GM12878 (cell line): ENCODE results near the gene TMPRSS11D. TPM values are rescaled to one million over a fixed set of nuclear protein-coding genes. Genes with fewer than 3 reads are reported as not detected.
A peak's percentile ranks its signal among the peaks of the same experiment; 100 is the strongest.

Experiments used
- ATAC-seq: fragments of 200-7000 bp; cut with Tn5 transposase; 3 replicates; pipeline ENCODE4 v1.9.1; 2020; ENCODE audit warnings: mild to moderate bottlenecking, moderate library complexity
- BruUV-seq: library from RNA; stranded (reverse); fragments of 400-500 nt; replicated peaks from 2 replicates; lab custom pipeline; 2021; lab: Mats Ljungman, UMichigan
- CTCF ChIA-PET: fragments of 300-600 bp; sonication (Branson Sonifier 250); formaldehyde crosslinking; extraction: SDS; loops from one replicate; lab custom pipeline; 2021; ENCODE audit warnings: inconsistent platforms; lab: Yijun Ruan, JAX
- POLR2A ChIA-PET: fragments of 350-600 bp; formaldehyde crosslinking; extraction: SDS; loops from one replicate; lab custom pipeline; 2021; ENCODE audit warnings: inconsistent platforms; lab: Charles Lee
- RAD21 ChIA-PET: fragments of 300-600 bp; sonication (Branson Sonifier 250); formaldehyde crosslinking; loops from one replicate; lab custom pipeline; 2023; ENCODE audit warnings: antibody characterized with exemption; ENCODE audit not compliant: unreplicated experiment; lab: Charles Lee
- SMC1A ChIA-PET: fragments of 300-600 bp; sonication (Branson Sonifier 250); formaldehyde crosslinking; loops from one replicate; lab custom pipeline; 2023; ENCODE audit not compliant: unreplicated experiment, uncharacterized antibody; lab: Charles Lee
- DNase-seq: peaks from one replicate; pipeline ENCODE4 v3.0.0-alpha.2; 2011; ENCODE audit warnings: low read depth, low spot score
- FAIRE-seq: peaks from 3 replicates; lab custom pipeline; 2011; peaks lifted over from hg19 to GRCh38; lab: Jason Lieb, UNC
- H2AFZ ChIP-seq: 2 replicates; pipeline ENCODE4 v1.6.0; 2011; ENCODE audit warnings: low read depth, low read length, control low read depth; ENCODE audit not compliant: control insufficient read depth
- H3K27ac ChIP-seq: 2 replicates; pipeline ENCODE4 v1.5.1; 2011; ENCODE audit warnings: control low read depth; ENCODE audit not compliant: control insufficient read depth, insufficient read depth
- H3K27me3 ChIP-seq, 2 experiments: replicated peaks in 1 of 2; 2 replicates each; pipeline versions ENCODE4 v1.6.0 to v1.6.1; 2011; ENCODE audit warnings: low read length in 1 of 2; ENCODE audit not compliant: control insufficient read depth in 2 of 2, insufficient read depth in 2 of 2
- H3K36me3 ChIP-seq, 2 experiments: 2 replicates each; pipeline ENCODE4 v1.5.1; 2011; ENCODE audit warnings: low read length in 1 of 2; ENCODE audit not compliant: control insufficient read depth in 2 of 2, insufficient read depth in 2 of 2
- H3K4me1 ChIP-seq: 2 replicates; pipeline ENCODE4 v1.6.1; 2011; ENCODE audit warnings: mild to moderate bottlenecking, low read length, moderate library complexity, mixed read lengths; ENCODE audit not compliant: control insufficient read depth, insufficient read depth
- H3K4me2 ChIP-seq: 2 replicates; pipeline ENCODE4 v1.6.0; 2011; ENCODE audit warnings: control low read depth; ENCODE audit not compliant: control insufficient read depth, insufficient read depth
- H3K4me3 ChIP-seq: fragments of 200-600 bp; sonication (generic); 2 replicates; pipeline ENCODE4 v1.5.1; 2016
- H3K79me2 ChIP-seq: 2 replicates; pipeline ENCODE4 v1.6.0; 2011; ENCODE audit warnings: low read length; ENCODE audit not compliant: control insufficient read depth, insufficient read depth
- H3K9ac ChIP-seq: 2 replicates; pipeline ENCODE4 v1.8.0; 2011; ENCODE audit warnings: low read length, control low read depth, mixed read lengths; ENCODE audit not compliant: control insufficient read depth, insufficient read depth
- H3K9me3 ChIP-seq: replicated peaks from 3 replicates; pipeline ENCODE4 v1.5.1; 2011; ENCODE audit warnings: mild to moderate bottlenecking, low read length; ENCODE audit not compliant: control insufficient read depth, insufficient read depth
- H4K20me1 ChIP-seq: 2 replicates; pipeline ENCODE4 v1.6.0; 2011; ENCODE audit not compliant: control insufficient read depth, insufficient read depth
- EP300 ChIP-seq, 2 experiments: fragments of 150-350 bp in 1 of 2; IDR thresholded peaks; 2 replicates each; pipeline ENCODE4 v1.6.1; 2011 to 2012; ENCODE audit warnings: low read depth in 2 of 2, low read length in 2 of 2, borderline replicate concordance in 1 of 2, improper control_type of control experiment in 1 of 2, inconsistent platforms in 1 of 2; ENCODE audit not compliant: control insufficient read depth in 1 of 2
- JUND ChIP-seq: IDR thresholded peaks from 2 replicates; pipeline ENCODE4 v1.6.1; 2012; ENCODE audit warnings: low read depth, mild to moderate bottlenecking, low read length, improper control_type of control experiment, moderate library complexity
- MYC ChIP-seq: IDR thresholded peaks from 2 replicates; pipeline ENCODE4 v1.6.1; 2011; ENCODE audit warnings: mild to moderate bottlenecking, low read length, moderate library complexity, inconsistent platforms; ENCODE audit not compliant: insufficient read depth, insufficient replicate concordance, insufficient read length, severe bottlenecking
- PAX5 ChIP-seq: IDR thresholded peaks from 2 replicates; pipeline ENCODE4 v1.6.1; 2011; ENCODE audit warnings: low read depth, low read length, borderline replicate concordance
- POU2F2 ChIP-seq: IDR thresholded peaks from 3 replicates; pipeline ENCODE4 v1.6.1; 2011; ENCODE audit warnings: low read depth, mild to moderate bottlenecking, low read length, borderline replicate concordance
- RAD21 ChIP-seq: IDR thresholded peaks from 2 replicates; pipeline ENCODE4 v1.6.1; 2011; ENCODE audit warnings: mild to moderate bottlenecking, low read depth, low read length, moderate library complexity; ENCODE audit not compliant: insufficient read depth
- RB1 ChIP-seq: fragments of 450-650 bp; formaldehyde crosslinking; IDR thresholded peaks from 2 replicates; pipeline ENCODE4 v1.6.1; 2017; ENCODE audit warnings: mild to moderate bottlenecking, borderline replicate concordance
- SMC3 ChIP-seq: IDR thresholded peaks from 2 replicates; pipeline ENCODE4 v1.6.1; 2011; ENCODE audit warnings: low read length, improper control_type of control experiment, borderline replicate concordance
- SPI1 ChIP-seq: IDR thresholded peaks from 2 replicates; pipeline ENCODE4 v1.6.1; 2011; ENCODE audit warnings: low read depth, mild to moderate bottlenecking, low read length, moderate library complexity, borderline replicate concordance; ENCODE audit not compliant: insufficient read depth
- SREBF1 ChIP-seq: IDR thresholded peaks from 2 replicates; pipeline ENCODE4 v1.6.1; 2012; ENCODE audit warnings: mild to moderate bottlenecking, low read length
- ZNF207 ChIP-seq: fragments of 450-650 bp; IDR thresholded peaks from 2 replicates; pipeline ENCODE4 v1.6.1; 2014; ENCODE audit warnings: antibody characterized with exemption, mild to moderate bottlenecking, borderline replicate concordance
- in situ Hi-C: fragments of 300-500 bp; cut with MboI; formaldehyde crosslinking; loops from 9 replicates; pipeline ENCODE4 v1.14.3; 2018; ENCODE audit warnings: mixed read lengths
- intact Hi-C: fragments of 100-400 bp; cut with micrococcal nuclease; formaldehyde crosslinking; loops from one replicate; pipeline ENCODE4 v1.14.2; 2022; ENCODE audit not compliant: unreplicated experiment
- polyA plus RNA-seq, 11 experiments: library from polyadenylated mRNA; depleted of rRNA in 4 of 11; unstranded in 6 of 11; stranded (reverse) in 5 of 11; fragments of >200 nt; fragmentation: Nextera tagmentation in 4 of 11; fragmentation: Illumina TruSeq in 1 of 11; extraction: Ambion mirVana in 4 of 11; extraction: Trizol in 1 of 11; gene quantifications; 1 replicate in 1 of 11; 2 replicates in 10 of 11; pipeline versions ENCODE4 v1.2.1 to v1.2.3, GENCODE V29; 2011 to 2016; ENCODE audit warnings: inconsistent platforms in 2 of 11, missing spikeins in 2 of 11, low read depth in 1 of 11
- total RNA-seq, 4 experiments: library from RNA; depleted of rRNA in 3 of 4; stranded (reverse); fragments of >200 nt in 3 of 4; fragmentation: Illumina TruSeq in 1 of 4; extraction: Trizol in 1 of 4; gene quantifications; 2 replicates each; pipeline versions ENCODE4 v1.2.1 to v1.2.3, GENCODE V29; 2013 to 2021
- TF ChIP-seq, protein P1 (sequence below): fragments of 150-350 bp; IDR thresholded peaks from 2 replicates; pipeline ENCODE4 v1.6.1; 2014; ENCODE audit warnings: mild to moderate bottlenecking, low read depth, low read length
- TF ChIP-seq, protein P2 (sequence below): fragments of 450-650 bp; IDR thresholded peaks from 2 replicates; pipeline ENCODE4 v1.6.1; 2017; ENCODE audit warnings: low read depth, mild to moderate bottlenecking, moderate library complexity
- TF ChIP-seq, protein P3 (sequence below), 3 experiments: IDR thresholded peaks in 2 of 3; conservative IDR thresholded peaks in 1 of 3; 2 replicates each; pipeline ENCODE4 v1.5.1; 2011; ENCODE audit warnings: low read depth in 3 of 3, low read length in 3 of 3, mild to moderate bottlenecking in 3 of 3, control low read depth in 2 of 3, moderate library complexity in 2 of 3, inconsistent platforms in 1 of 3, mixed read lengths in 1 of 3; ENCODE audit not compliant: control insufficient read depth in 2 of 3, insufficient read depth in 1 of 3; ENCODE audit errors: extremely low read depth in 1 of 3

The TMPRSS11D gene
- total and polyA plus RNA-seq, 10 of the 15 experiments (the other 5 are each of a cell fraction or from before 2014, with no cell fraction given): not detected

DNA sequence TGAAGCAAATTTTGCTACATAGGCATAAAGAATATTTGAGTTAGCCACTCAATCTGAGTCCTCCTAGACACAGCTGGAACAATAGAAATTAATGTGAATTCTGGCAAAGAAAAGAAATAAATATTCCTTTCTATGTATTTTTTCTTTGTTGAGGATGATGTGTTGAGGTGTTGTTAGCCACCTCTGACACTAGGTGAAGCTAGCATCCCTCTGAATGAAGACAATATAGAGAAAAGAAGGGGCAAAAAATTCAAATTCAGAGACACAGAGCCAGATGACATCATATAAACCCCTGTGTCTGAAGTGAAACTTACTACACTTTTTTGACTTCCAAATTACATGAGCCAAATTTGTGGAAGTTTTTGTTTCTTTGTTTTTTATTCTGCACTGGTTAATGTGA is 34.6 kb upstream of the TMPRSS11D start:
- Histone ChIP-seq H3K27ac (no peak overlapping the region), H3K79me2 (no peaks in the 10 kb centered on the region), H3K27me3 (no peaks in the 10 kb centered on the region), H3K9me3 (no peaks in the 10 kb centered on the region), H3K4me1 (no peaks in the 10 kb centered on the region), H3K9ac (no peak overlapping the region), H4K20me1 (no peaks in the 10 kb centered on the region), H3K4me2 (no peak overlapping the region), H3K36me3 (no peaks in the 10 kb centered on the region), H3K4me3 (no peak overlapping the region), H2AFZ (no peak overlapping the region)
- RAD21 ChIA-PET: no interaction called here
- POLR2A ChIA-PET: no interaction called here
- SMC1A ChIA-PET: interaction anchor here (1.0 kb wide), 1 partner anchor 364 kb away, joined by 3 read pairs; no protein-coding TSS in a partner anchor
- in situ Hi-C loops (no loop called here), intact Hi-C loops (loop anchor here (10.0 kb wide), 2 partner anchors 174 to 256 kb away; no protein-coding TSS in a partner anchor)
- DNase-seq: no peak
- no peak for FAIRE-seq
- TF ChIP-seq, protein P1, sequence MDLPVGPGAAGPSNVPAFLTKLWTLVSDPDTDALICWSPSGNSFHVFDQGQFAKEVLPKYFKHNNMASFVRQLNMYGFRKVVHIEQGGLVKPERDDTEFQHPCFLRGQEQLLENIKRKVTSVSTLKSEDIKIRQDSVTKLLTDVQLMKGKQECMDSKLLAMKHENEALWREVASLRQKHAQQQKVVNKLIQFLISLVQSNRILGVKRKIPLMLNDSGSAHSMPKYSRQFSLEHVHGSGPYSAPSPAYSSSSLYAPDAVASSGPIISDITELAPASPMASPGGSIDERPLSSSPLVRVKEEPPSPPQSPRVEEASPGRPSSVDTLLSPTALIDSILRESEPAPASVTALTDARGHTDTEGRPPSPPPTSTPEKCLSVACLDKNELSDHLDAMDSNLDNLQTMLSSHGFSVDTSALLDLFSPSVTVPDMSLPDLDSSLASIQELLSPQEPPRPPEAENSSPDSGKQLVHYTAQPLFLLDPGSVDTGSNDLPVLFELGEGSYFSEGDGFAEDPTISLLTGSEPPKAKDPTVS: no peak
- TF ChIP-seq SREBF1 (no peak), ZNF207 (no peak), SPI1 (no peak), PAX5 (no peak), SMC3 (no peak), MYC (no peak), POU2F2 (no peak), RB1 (no peak), JUND (no peak), EP300 (IDR thresholded peaks at IDR 0.05; ENCODE audit: borderline replicate concordance in 1 of 2, control insufficient read depth in 1 of 2, low read depth in 2 of 2, low read length in 2 of 2) (no peak), RAD21 (peak; percentile 46)
- TF ChIP-seq, protein P2, sequence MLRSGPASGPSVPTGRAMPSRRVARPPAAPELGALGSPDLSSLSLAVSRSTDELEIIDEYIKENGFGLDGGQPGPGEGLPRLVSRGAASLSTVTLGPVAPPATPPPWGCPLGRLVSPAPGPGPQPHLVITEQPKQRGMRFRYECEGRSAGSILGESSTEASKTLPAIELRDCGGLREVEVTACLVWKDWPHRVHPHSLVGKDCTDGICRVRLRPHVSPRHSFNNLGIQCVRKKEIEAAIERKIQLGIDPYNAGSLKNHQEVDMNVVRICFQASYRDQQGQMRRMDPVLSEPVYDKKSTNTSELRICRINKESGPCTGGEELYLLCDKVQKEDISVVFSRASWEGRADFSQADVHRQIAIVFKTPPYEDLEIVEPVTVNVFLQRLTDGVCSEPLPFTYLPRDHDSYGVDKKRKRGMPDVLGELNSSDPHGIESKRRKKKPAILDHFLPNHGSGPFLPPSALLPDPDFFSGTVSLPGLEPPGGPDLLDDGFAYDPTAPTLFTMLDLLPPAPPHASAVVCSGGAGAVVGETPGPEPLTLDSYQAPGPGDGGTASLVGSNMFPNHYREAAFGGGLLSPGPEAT: no peak
- TF ChIP-seq, protein P3, sequence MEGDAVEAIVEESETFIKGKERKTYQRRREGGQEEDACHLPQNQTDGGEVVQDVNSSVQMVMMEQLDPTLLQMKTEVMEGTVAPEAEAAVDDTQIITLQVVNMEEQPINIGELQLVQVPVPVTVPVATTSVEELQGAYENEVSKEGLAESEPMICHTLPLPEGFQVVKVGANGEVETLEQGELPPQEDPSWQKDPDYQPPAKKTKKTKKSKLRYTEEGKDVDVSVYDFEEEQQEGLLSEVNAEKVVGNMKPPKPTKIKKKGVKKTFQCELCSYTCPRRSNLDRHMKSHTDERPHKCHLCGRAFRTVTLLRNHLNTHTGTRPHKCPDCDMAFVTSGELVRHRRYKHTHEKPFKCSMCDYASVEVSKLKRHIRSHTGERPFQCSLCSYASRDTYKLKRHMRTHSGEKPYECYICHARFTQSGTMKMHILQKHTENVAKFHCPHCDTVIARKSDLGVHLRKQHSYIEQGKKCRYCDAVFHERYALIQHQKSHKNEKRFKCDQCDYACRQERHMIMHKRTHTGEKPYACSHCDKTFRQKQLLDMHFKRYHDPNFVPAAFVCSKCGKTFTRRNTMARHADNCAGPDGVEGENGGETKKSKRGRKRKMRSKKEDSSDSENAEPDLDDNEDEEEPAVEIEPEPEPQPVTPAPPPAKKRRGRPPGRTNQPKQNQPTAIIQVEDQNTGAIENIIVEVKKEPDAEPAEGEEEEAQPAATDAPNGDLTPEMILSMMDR (IDR thresholded peaks at IDR 0.05 in 2 of 3, conservative IDR thresholded peaks at IDR 0.05 in 1 of 3; ENCODE audit: control insufficient read depth in 2 of 3, extremely low read depth in 1 of 3, insufficient read depth in 1 of 3, low read depth in 3 of 3, low read length in 3 of 3): peak in 1 of 3 experiments; percentile 14; a peak in 1 of 6 replicates
- CTCF ChIA-PET: interaction anchor here (1.2 kb wide), 1 partner anchor 258 kb away, joined by 3 read pairs; no protein-coding TSS in a partner anchor
- no peak for ATAC-seq
- no TSS peak for BruUV-seq
